Liver (tissue), 9 donors: ENCODE data around the gene ST14. TPM values are rescaled to one million over a fixed set of nuclear protein-coding genes. Genes with fewer than 3 reads are reported as not detected.
A peak's percentile ranks its signal among the peaks of the same experiment; 100 is the strongest.

ENCODE experiments used
- DNase-seq: peaks from one replicate; pipeline ENCODE4 v3.0.0-alpha.2; 2017; ENCODE audit warnings: low spot score
- H3K27ac ChIP-seq, 2 donors: one replicate each; pipeline ENCODE4 v1.7.0; 2013; ENCODE audit warnings: inconsistent platforms in 2 of 2, low read length in 2 of 2, control low read depth in 1 of 2, low read depth in 1 of 2, mild to moderate bottlenecking in 1 of 2
- H3K27me3 ChIP-seq, 4 donors: one replicate each; pipeline versions ENCODE4 v1.6.1 to v1.7.0; 2013; ENCODE audit warnings: low read length in 3 of 4, inconsistent platforms in 1 of 4, mild to moderate bottlenecking in 1 of 4, moderate library complexity in 1 of 4; ENCODE audit not compliant: control insufficient read depth in 4 of 4, insufficient read depth in 4 of 4
- H3K36me3 ChIP-seq, 4 donors: one replicate each; pipeline versions ENCODE4 v1.6.1 to v1.7.0; 2013; ENCODE audit warnings: low read length in 3 of 4, mild to moderate bottlenecking in 3 of 4, low read depth in 1 of 4, moderate library complexity in 1 of 4; ENCODE audit not compliant: control insufficient read depth in 4 of 4, insufficient read depth in 3 of 4
- H3K4me1 ChIP-seq, 4 donors: one replicate each; pipeline versions ENCODE4 v1.6.1 to v1.7.0; 2013; ENCODE audit warnings: low read length in 3 of 4, mild to moderate bottlenecking in 3 of 4, moderate library complexity in 1 of 4; ENCODE audit not compliant: control insufficient read depth in 4 of 4, insufficient read depth in 4 of 4
- H3K4me3 ChIP-seq, 3 donors: one replicate each; pipeline versions ENCODE4 v1.6.1 to v1.7.0; 2013; ENCODE audit warnings: low read length in 3 of 3, control low read depth in 1 of 3, low read depth in 1 of 3, mild to moderate bottlenecking in 1 of 3
- H3K9ac ChIP-seq, 2 donors: one replicate each; pipeline ENCODE4 v1.7.0; 2013; ENCODE audit warnings: low read length in 2 of 2, mild to moderate bottlenecking in 2 of 2, moderate library complexity in 2 of 2, control low read depth in 1 of 2, low read depth in 1 of 2
- H3K9me3 ChIP-seq, 4 donors: one replicate each; pipeline versions ENCODE4 v1.6.1 to v1.7.0; 2013; ENCODE audit warnings: low read length in 3 of 4; ENCODE audit not compliant: control insufficient read depth in 4 of 4
- EGR1 ChIP-seq, 2 donors: IDR thresholded peaks; 2 replicates each; pipeline ENCODE4 v1.6.1; 2016 to 2018; ENCODE audit warnings: antibody characterized with exemption in 2 of 2, low read depth in 2 of 2
- FOXA1 ChIP-seq: IDR thresholded peaks from 2 replicates; pipeline ENCODE4 v1.6.1; 2016; ENCODE audit warnings: antibody characterized with exemption
- FOXA2 ChIP-seq: IDR thresholded peaks from 2 replicates; pipeline ENCODE4 v1.6.1; 2016; ENCODE audit warnings: antibody characterized with exemption
- GABPA ChIP-seq, 2 donors: IDR thresholded peaks in 1 of 2; conservative IDR thresholded peaks in 1 of 2; 2 replicates each; pipeline ENCODE4 v1.6.1; 2016; ENCODE audit warnings: antibody characterized with exemption in 2 of 2, mild to moderate bottlenecking in 1 of 2, moderate library complexity in 1 of 2
- HNF4A ChIP-seq, 2 donors: conservative IDR thresholded peaks; 2 replicates each; pipeline ENCODE4 v1.6.1; 2016; ENCODE audit warnings: antibody characterized with exemption in 2 of 2, mild to moderate bottlenecking in 2 of 2
- HNF4G ChIP-seq: IDR thresholded peaks from 2 replicates; pipeline ENCODE4 v1.6.1; 2016; ENCODE audit warnings: antibody characterized with exemption
- JUND ChIP-seq, 2 donors: IDR thresholded peaks; 2 replicates each; pipeline ENCODE4 v1.6.1; 2016; ENCODE audit warnings: antibody characterized with exemption in 2 of 2
- MAX ChIP-seq: IDR thresholded peaks from 2 replicates; pipeline ENCODE4 v1.6.1; 2016; ENCODE audit warnings: antibody characterized with exemption
- NR2F2 ChIP-seq: IDR thresholded peaks from 2 replicates; pipeline ENCODE4 v1.6.1; 2016; ENCODE audit warnings: antibody characterized with exemption
- RAD21 ChIP-seq, 2 donors: IDR thresholded peaks; 2 replicates each; pipeline ENCODE4 v1.6.1; 2016; ENCODE audit warnings: antibody characterized with exemption in 2 of 2, mild to moderate bottlenecking in 2 of 2
- SP1 ChIP-seq: IDR thresholded peaks from 2 replicates; pipeline ENCODE4 v1.6.1; 2018; ENCODE audit warnings: antibody characterized with exemption, mild to moderate bottlenecking
- TAF1 ChIP-seq: conservative IDR thresholded peaks from 2 replicates; pipeline ENCODE4 v1.6.1; 2016; ENCODE audit warnings: antibody characterized with exemption, mild to moderate bottlenecking
- WGBS: extraction: QIAGEN DNeasy Blood & Tissue Kit; methylation state at CpG from one replicate; pipeline ENCODE4 v1.1.7; 2013; 5-methylcytosine and 5-hydroxymethylcytosine counted together
- polyA plus RNA-seq, 2 donors: library from polyadenylated mRNA; stranded (reverse) in 1 of 2; unstranded in 1 of 2; fragments of 200-250 nt in 1 of 2; fragments of >200 nt in 1 of 2; fragmentation: Nextera tagmentation in 1 of 2; extraction: Ambion mirVana in 1 of 2; gene quantifications; one replicate each; pipeline versions ENCODE4 v1.2.1 to v1.2.3, GENCODE V29; 2013 to 2015
- total RNA-seq, 2 donors: library from RNA; depleted of rRNA; stranded (reverse); fragments of >200 nt; gene quantifications; one replicate each; pipeline ENCODE4 v1.2.3, GENCODE V29; 2014
- TF ChIP-seq, protein P1 (sequence below): IDR thresholded peaks from 2 replicates; pipeline ENCODE4 v1.6.1; 2016; ENCODE audit warnings: antibody characterized with exemption, mild to moderate bottlenecking
- TF ChIP-seq, protein P2 (sequence below): IDR thresholded peaks from 2 replicates; pipeline ENCODE4 v1.6.1; 2016; ENCODE audit warnings: antibody characterized with exemption
- TF ChIP-seq, protein P3 (sequence below): IDR thresholded peaks from 2 replicates; pipeline ENCODE4 v1.6.1; 2016; ENCODE audit warnings: antibody characterized with exemption
- TF ChIP-seq, protein P4 (sequence below): fragments of 150-350 bp; IDR thresholded peaks from 2 replicates; pipeline ENCODE4 v1.5.1; 2017; ENCODE audit warnings: improper control_type of control experiment, low read depth, low read length; ENCODE audit not compliant: missing input control
- donor health status: healthy.
- donor health status: healthy.
- donor health status: healthy.
- donor health status: healthy.
- donor health status: healthy.

Gene ST14
- total and polyA plus RNA-seq, 4 donors: 2.8 to 5.9 (median 4.5) TPM

GRCh38 chr11:130159139-130159538 lies 443 bp upstream of the ST14 start:
- WGBS: 83% methylated on average over 14 of the region's 14 CpGs
- Histone ChIP-seq H3K36me3 (no peaks in the 10 kb centered on the region), H3K9ac (no peak overlapping the region), H3K27ac (no peak overlapping the region), H3K4me3 (peak overlapping the region in 1 of 3 donors; percentile 67), H3K9me3 (no peaks in the 10 kb centered on the region), H3K27me3 (no peaks in the 10 kb centered on the region), H3K4me1 (peaks cover 4 to 20% (median 12%) of the 10 kb centered on the region in 4 donors)
- TF ChIP-seq SP1 (no peak), FOXA1 (no peak), MAX (no peak), FOXA2 (no peak), HNF4A (conservative IDR thresholded peaks at IDR 0.05) (no peak), TAF1 (no peak), NR2F2 (no peak), HNF4G (no peak), EGR1 (IDR thresholded peaks at IDR 0.05; ENCODE audit: low read depth in 2 of 2) (no peak)
- TF ChIP-seq, protein P1, sequence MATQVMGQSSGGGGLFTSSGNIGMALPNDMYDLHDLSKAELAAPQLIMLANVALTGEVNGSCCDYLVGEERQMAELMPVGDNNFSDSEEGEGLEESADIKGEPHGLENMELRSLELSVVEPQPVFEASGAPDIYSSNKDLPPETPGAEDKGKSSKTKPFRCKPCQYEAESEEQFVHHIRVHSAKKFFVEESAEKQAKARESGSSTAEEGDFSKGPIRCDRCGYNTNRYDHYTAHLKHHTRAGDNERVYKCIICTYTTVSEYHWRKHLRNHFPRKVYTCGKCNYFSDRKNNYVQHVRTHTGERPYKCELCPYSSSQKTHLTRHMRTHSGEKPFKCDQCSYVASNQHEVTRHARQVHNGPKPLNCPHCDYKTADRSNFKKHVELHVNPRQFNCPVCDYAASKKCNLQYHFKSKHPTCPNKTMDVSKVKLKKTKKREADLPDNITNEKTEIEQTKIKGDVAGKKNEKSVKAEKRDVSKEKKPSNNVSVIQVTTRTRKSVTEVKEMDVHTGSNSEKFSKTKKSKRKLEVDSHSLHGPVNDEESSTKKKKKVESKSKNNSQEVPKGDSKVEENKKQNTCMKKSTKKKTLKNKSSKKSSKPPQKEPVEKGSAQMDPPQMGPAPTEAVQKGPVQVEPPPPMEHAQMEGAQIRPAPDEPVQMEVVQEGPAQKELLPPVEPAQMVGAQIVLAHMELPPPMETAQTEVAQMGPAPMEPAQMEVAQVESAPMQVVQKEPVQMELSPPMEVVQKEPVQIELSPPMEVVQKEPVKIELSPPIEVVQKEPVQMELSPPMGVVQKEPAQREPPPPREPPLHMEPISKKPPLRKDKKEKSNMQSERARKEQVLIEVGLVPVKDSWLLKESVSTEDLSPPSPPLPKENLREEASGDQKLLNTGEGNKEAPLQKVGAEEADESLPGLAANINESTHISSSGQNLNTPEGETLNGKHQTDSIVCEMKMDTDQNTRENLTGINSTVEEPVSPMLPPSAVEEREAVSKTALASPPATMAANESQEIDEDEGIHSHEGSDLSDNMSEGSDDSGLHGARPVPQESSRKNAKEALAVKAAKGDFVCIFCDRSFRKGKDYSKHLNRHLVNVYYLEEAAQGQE: no peak
- TF ChIP-seq, protein P2, sequence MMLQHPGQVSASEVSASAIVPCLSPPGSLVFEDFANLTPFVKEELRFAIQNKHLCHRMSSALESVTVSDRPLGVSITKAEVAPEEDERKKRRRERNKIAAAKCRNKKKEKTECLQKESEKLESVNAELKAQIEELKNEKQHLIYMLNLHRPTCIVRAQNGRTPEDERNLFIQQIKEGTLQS: no peak
- TF ChIP-seq, protein P3, sequence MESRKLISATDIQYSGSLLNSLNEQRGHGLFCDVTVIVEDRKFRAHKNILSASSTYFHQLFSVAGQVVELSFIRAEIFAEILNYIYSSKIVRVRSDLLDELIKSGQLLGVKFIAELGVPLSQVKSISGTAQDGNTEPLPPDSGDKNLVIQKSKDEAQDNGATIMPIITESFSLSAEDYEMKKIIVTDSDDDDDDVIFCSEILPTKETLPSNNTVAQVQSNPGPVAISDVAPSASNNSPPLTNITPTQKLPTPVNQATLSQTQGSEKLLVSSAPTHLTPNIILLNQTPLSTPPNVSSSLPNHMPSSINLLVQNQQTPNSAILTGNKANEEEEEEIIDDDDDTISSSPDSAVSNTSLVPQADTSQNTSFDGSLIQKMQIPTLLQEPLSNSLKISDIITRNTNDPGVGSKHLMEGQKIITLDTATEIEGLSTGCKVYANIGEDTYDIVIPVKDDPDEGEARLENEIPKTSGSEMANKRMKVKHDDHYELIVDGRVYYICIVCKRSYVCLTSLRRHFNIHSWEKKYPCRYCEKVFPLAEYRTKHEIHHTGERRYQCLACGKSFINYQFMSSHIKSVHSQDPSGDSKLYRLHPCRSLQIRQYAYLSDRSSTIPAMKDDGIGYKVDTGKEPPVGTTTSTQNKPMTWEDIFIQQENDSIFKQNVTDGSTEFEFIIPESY: no peak
- TF ChIP-seq, protein P4, sequence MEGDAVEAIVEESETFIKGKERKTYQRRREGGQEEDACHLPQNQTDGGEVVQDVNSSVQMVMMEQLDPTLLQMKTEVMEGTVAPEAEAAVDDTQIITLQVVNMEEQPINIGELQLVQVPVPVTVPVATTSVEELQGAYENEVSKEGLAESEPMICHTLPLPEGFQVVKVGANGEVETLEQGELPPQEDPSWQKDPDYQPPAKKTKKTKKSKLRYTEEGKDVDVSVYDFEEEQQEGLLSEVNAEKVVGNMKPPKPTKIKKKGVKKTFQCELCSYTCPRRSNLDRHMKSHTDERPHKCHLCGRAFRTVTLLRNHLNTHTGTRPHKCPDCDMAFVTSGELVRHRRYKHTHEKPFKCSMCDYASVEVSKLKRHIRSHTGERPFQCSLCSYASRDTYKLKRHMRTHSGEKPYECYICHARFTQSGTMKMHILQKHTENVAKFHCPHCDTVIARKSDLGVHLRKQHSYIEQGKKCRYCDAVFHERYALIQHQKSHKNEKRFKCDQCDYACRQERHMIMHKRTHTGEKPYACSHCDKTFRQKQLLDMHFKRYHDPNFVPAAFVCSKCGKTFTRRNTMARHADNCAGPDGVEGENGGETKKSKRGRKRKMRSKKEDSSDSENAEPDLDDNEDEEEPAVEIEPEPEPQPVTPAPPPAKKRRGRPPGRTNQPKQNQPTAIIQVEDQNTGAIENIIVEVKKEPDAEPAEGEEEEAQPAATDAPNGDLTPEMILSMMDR: no peak
- no peak for DNase-seq

GRCh38 chr11:130160498-130161155 lies 1.0 kb downstream of the ST14 start:
- DNase-seq: no peak
- Histone ChIP-seq H3K27ac (no peak overlapping the region), H3K9me3 (no peaks in the 10 kb centered on the region), H3K4me3 (peak overlapping the region in 1 of 3 donors; percentile 67), H3K27me3 (no peaks in the 10 kb centered on the region), H3K4me1 (peaks cover 4 to 21% (median 13%) of the 10 kb centered on the region in 4 donors), H3K9ac (no peak overlapping the region), H3K36me3 (no peaks in the 10 kb centered on the region)
- 70% methylated on average over 19 of the region's 19 CpGs for WGBS
- TF ChIP-seq, protein P3: no peak
- no peak for TF ChIP-seq SP1
- TF ChIP-seq MAX: no peak
- no peak for TF ChIP-seq JUND (IDR thresholded peaks at IDR 0.05)
- TF ChIP-seq, protein P2: no peak
- TF ChIP-seq NR2F2: no peak
- TF ChIP-seq HNF4A (conservative IDR thresholded peaks at IDR 0.05): no peak
- TF ChIP-seq RAD21 (IDR thresholded peaks at IDR 0.05): no peak
- TF ChIP-seq FOXA1: no peak
- TF ChIP-seq FOXA2: no peak
- TF ChIP-seq HNF4G: no peak
- TF ChIP-seq GABPA (IDR thresholded peaks at IDR 0.05 in 1 of 2, conservative IDR thresholded peaks at IDR 0.05 in 1 of 2): no peak
